SK-N-SH (cell line): ENCODE data around the gene PODN. TPM values are rescaled to one million over a fixed set of nuclear protein-coding genes. Genes with fewer than 3 reads are reported as not detected.

Experiments used
- CTCF ChIA-PET: fragments of 300-600, 350-600 bp; formaldehyde crosslinking; extraction: SDS; loops from one replicate; lab custom pipeline; 2021; lab: Yijun Ruan, JAX
- POLR2A ChIA-PET: fragments of 350-600 bp; sonication (Branson Sonifier 250); formaldehyde crosslinking; extraction: SDS; loops from one replicate; lab custom pipeline; 2020; ENCODE audit warnings: antibody characterized with exemption, inconsistent platforms; lab: Yijun Ruan, JAX
- DNase-seq: peaks from one replicate; pipeline ENCODE4 v3.0.0; 2012
- H2AFZ ChIP-seq: fragments of 200-600 bp; sonication (generic); 2 replicates; pipeline ENCODE4 v1.8.1; 2016; ENCODE audit warnings: antibody characterized with exemption, mild to moderate bottlenecking, low read depth
- H3F3A ChIP-seq: fragments of 200-600 bp; sonication (generic); replicated peaks from 2 replicates; pipeline ENCODE3; 2016; ENCODE audit warnings: antibody characterized with exemption, mild to moderate bottlenecking; ENCODE audit not compliant: insufficient read depth
- H3K27ac ChIP-seq, 2 experiments: fragments of 200-500 bp in 1 of 2; fragments of 200-600 bp in 1 of 2; sonication (Bioruptor generic) in 1 of 2; sonication (generic), shearing (Covaris generic) in 1 of 2; 2 replicates each; pipeline versions ENCODE4 v1.5.1 to v1.6.1; 2014 to 2016; ENCODE audit warnings: low read depth in 2 of 2, inconsistent platforms in 1 of 2, low read length in 1 of 2, mild to moderate bottlenecking in 1 of 2, mixed read lengths in 1 of 2
- H3K27me3 ChIP-seq: fragments of 200-600 bp; sonication (generic), shearing (Covaris generic); 2 replicates; pipeline ENCODE4 v1.6.1; 2016; ENCODE audit warnings: mixed run types; ENCODE audit not compliant: insufficient read depth
- H3K36me3 ChIP-seq, 2 experiments: fragments of 200-500 bp in 1 of 2; fragments of 200-600 bp in 1 of 2; sonication (Bioruptor generic) in 1 of 2; sonication (generic) in 1 of 2; replicated peaks in 1 of 2; 2 replicates each; pipeline versions ENCODE3 to v1.5.1; 2014 to 2016; ENCODE audit warnings: low read length in 1 of 2, mild to moderate bottlenecking in 1 of 2; ENCODE audit not compliant: insufficient read depth in 2 of 2, control insufficient read depth in 1 of 2
- H3K4me1 ChIP-seq, 2 experiments: fragments of 200-500 bp in 1 of 2; fragments of 200-600 bp in 1 of 2; sonication (Bioruptor generic) in 1 of 2; sonication (generic), shearing (Covaris generic) in 1 of 2; 2 replicates each; pipeline versions ENCODE4 v1.5.1 to v1.6.1; 2014 to 2016; ENCODE audit warnings: low read depth in 1 of 2, low read length in 1 of 2, mixed run types in 1 of 2; ENCODE audit not compliant: insufficient read depth in 2 of 2, control insufficient read depth in 1 of 2
- H3K4me2 ChIP-seq: fragments of 200-600 bp; sonication (generic), shearing (Covaris generic); 2 replicates; pipeline ENCODE4 v1.6.1; 2017; ENCODE audit warnings: mixed run types
- H3K4me3 ChIP-seq, 2 experiments: fragments of 200-500 bp in 1 of 2; fragments of 200-600 bp in 1 of 2; sonication (Bioruptor generic) in 1 of 2; sonication (generic), shearing (Covaris generic) in 1 of 2; 2 replicates each; pipeline versions ENCODE4 v1.5.1 to v1.8.1; 2014 to 2016; ENCODE audit warnings: low read depth in 2 of 2, inconsistent platforms in 1 of 2, low read length in 1 of 2, mild to moderate bottlenecking in 1 of 2, mixed read lengths in 1 of 2, moderate library complexity in 1 of 2
- H3K79me2 ChIP-seq: fragments of 200-600 bp; sonication (generic); 2 replicates; pipeline ENCODE4 v1.8.1; 2017; ENCODE audit warnings: mild to moderate bottlenecking; ENCODE audit not compliant: insufficient read depth
- H3K9ac ChIP-seq: fragments of 200-600 bp; sonication (generic); 2 replicates; pipeline ENCODE4 v1.6.1; 2017; ENCODE audit warnings: mixed run types
- H3K9me2 ChIP-seq: fragments of 200-600 bp; sonication (generic); 2 replicates; pipeline ENCODE4 v1.6.1; 2017; ENCODE audit warnings: mixed run types
- H3K9me3 ChIP-seq: fragments of 200-600 bp; sonication (generic); 2 replicates; pipeline ENCODE4 v1.6.1; 2017; ENCODE audit warnings: mixed run types, mild to moderate bottlenecking, moderate library complexity
- H4K20me1 ChIP-seq: fragments of 200-600 bp; sonication (generic); 2 replicates; pipeline ENCODE4 v1.6.1; 2017; ENCODE audit warnings: mild to moderate bottlenecking, mixed run types; ENCODE audit not compliant: insufficient read depth
- EP300 ChIP-seq, 2 experiments: IDR thresholded peaks; 2 replicates each; pipeline versions ENCODE4 v1.4.0 to v1.6.1; 2012; ENCODE audit warnings: borderline replicate concordance in 1 of 2, low read depth in 1 of 2, low read length in 1 of 2
- GATA2 ChIP-seq: sonication (generic); formaldehyde crosslinking; IDR thresholded peaks from 2 replicates; pipeline ENCODE4 v1.5.0; 2020; ENCODE audit warnings: mild to moderate bottlenecking, missing genetic modification reagents
- NFIC ChIP-seq: IDR thresholded peaks from 2 replicates; pipeline ENCODE4 v1.4.0; 2012; ENCODE audit warnings: borderline replicate concordance
- POLR2AphosphoS5 ChIP-seq: IDR thresholded peaks from 2 replicates; pipeline ENCODE4 v1.6.1; 2012; ENCODE audit warnings: low read depth, low read length
- RFX5 ChIP-seq: IDR thresholded peaks from 2 replicates; pipeline ENCODE4 v1.6.1; 2012; ENCODE audit warnings: mild to moderate bottlenecking, improper control_type of control experiment, low read length
- SMC3 ChIP-seq: IDR thresholded peaks from 2 replicates; pipeline ENCODE4 v1.6.1; 2012; ENCODE audit warnings: low read depth, low read length, improper control_type of control experiment
- TAF1 ChIP-seq: IDR thresholded peaks from 2 replicates; pipeline ENCODE4 v1.6.1; 2012; ENCODE audit warnings: low read depth, mild to moderate bottlenecking, low read length, moderate library complexity, borderline replicate concordance
- TEAD4 ChIP-seq: IDR thresholded peaks from 2 replicates; pipeline ENCODE4 v1.4.0; 2012; ENCODE audit warnings: mild to moderate bottlenecking, borderline replicate concordance; ENCODE audit not compliant: insufficient read depth
- YY1 ChIP-seq: IDR thresholded peaks from 2 replicates; pipeline ENCODE4 v1.4.0; 2012; ENCODE audit warnings: low read depth, mild to moderate bottlenecking
- WGBS: methylation state at CpG from one replicate; pipeline ENCODE4 v1.1.6; 2017; ENCODE audit warnings: low lambda C conversion rate; 5-methylcytosine and 5-hydroxymethylcytosine counted together
- polyA plus RNA-seq, 3 experiments: library from polyadenylated mRNA; depleted of rRNA; stranded (reverse); fragments of >200 nt; gene quantifications; 2 replicates each; pipeline ENCODE4 v1.2.3, GENCODE V29; 2012
- TF ChIP-seq, protein P1 (sequence below): fragments of 200-600 bp; sonication (generic); IDR thresholded peaks from 2 replicates; pipeline ENCODE4 v1.6.1; 2017; ENCODE audit warnings: antibody characterized with exemption, mild to moderate bottlenecking, moderate library complexity
- TF ChIP-seq, protein P2 (sequence below): fragments of 150-350 bp; IDR thresholded peaks from 2 replicates; pipeline ENCODE4 v1.6.1; 2017; ENCODE audit warnings: antibody characterized with exemption, low read length, low read depth, borderline replicate concordance
- TF ChIP-seq, protein P3 (sequence below): IDR thresholded peaks from 2 replicates; pipeline ENCODE4 v1.4.0; 2012; ENCODE audit warnings: low read depth, borderline replicate concordance
- TF ChIP-seq, protein P4 (sequence below): IDR thresholded peaks from 2 replicates; pipeline ENCODE4 v1.6.1; 2012; ENCODE audit warnings: mild to moderate bottlenecking, low read depth, low read length, moderate library complexity
- TF ChIP-seq, protein P5 (sequence below): fragments of 150-350 bp; IDR thresholded peaks from 2 replicates; pipeline ENCODE4 v1.6.1; 2016; ENCODE audit warnings: mild to moderate bottlenecking, low read depth, low read length

Gene PODN
- polyA plus RNA-seq, 1 of the 3 experiments (the other 2 are of a cell fraction) = 2.0 TPM

DNA sequence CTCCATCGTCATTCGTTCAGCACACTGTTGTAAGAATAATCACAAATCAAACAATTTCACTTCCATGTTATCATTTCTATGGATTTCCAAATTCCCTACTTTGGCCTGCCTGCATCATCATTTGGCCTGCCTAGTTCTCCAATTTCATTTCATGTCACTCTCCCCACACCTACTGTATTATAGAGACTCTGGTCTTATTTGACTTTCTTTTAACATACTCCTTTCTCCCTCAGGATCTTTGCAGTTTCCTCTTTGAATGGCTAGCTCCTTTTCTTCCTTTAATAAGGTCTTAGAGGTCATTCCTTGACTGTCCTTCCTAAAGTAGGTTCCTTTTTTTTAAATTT is 36.3 kb upstream of the PODN start (continued):
- TF ChIP-seq TEAD4 (no peak), SMC3 (no peak), GATA2 (CRISPR knock-in tag) (no peak)
- TF ChIP-seq, protein P1, sequence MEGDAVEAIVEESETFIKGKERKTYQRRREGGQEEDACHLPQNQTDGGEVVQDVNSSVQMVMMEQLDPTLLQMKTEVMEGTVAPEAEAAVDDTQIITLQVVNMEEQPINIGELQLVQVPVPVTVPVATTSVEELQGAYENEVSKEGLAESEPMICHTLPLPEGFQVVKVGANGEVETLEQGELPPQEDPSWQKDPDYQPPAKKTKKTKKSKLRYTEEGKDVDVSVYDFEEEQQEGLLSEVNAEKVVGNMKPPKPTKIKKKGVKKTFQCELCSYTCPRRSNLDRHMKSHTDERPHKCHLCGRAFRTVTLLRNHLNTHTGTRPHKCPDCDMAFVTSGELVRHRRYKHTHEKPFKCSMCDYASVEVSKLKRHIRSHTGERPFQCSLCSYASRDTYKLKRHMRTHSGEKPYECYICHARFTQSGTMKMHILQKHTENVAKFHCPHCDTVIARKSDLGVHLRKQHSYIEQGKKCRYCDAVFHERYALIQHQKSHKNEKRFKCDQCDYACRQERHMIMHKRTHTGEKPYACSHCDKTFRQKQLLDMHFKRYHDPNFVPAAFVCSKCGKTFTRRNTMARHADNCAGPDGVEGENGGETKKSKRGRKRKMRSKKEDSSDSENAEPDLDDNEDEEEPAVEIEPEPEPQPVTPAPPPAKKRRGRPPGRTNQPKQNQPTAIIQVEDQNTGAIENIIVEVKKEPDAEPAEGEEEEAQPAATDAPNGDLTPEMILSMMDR = no peak

DNA sequence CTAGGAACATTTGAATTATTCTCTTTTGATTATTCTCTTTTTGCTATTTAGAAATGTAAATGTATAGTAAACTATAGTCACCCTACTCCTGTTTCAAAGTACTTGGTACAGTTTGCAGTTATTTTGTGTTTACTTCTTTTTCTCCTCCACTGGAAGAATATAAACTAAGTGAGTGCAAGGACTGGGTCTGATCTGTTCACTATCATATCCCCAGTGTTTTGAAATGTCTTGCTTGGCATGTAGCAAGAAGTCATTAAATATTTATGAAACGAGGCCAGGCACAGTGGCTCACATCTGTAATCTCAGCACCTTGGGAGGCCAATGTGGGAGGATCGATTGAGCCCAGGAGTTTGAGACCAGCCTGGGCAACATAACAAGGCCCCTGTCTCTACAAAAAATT is 35.8 kb upstream of the PODN start:
- CTCF ChIA-PET = interaction anchor here (2.0 kb wide), 1 partner anchor 14 kb away, joined by 5 read pairs; no protein-coding TSS in a partner anchor

More for the DNA sequence above, 35.8 kb upstream of the PODN start:
- no peaks in the 10 kb centered on the region for H3F3A ChIP-seq
- no peaks in the 10 kb centered on the region for H3K9me2 ChIP-seq
- no peaks in the 10 kb centered on the region for H3K27me3 ChIP-seq
- POLR2A ChIA-PET = no interaction called here
- H3K4me1 ChIP-seq = peaks cover 0 to 2% of the 10 kb centered on the region in 2 experiments; a peak in 2 of 4 replicates
- no peak overlapping the region for H3K4me3 ChIP-seq
- TF ChIP-seq, protein P2, sequence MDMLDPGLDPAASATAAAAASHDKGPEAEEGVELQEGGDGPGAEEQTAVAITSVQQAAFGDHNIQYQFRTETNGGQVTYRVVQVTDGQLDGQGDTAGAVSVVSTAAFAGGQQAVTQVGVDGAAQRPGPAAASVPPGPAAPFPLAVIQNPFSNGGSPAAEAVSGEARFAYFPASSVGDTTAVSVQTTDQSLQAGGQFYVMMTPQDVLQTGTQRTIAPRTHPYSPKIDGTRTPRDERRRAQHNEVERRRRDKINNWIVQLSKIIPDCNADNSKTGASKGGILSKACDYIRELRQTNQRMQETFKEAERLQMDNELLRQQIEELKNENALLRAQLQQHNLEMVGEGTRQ = no peak
- TF ChIP-seq, protein P3, sequence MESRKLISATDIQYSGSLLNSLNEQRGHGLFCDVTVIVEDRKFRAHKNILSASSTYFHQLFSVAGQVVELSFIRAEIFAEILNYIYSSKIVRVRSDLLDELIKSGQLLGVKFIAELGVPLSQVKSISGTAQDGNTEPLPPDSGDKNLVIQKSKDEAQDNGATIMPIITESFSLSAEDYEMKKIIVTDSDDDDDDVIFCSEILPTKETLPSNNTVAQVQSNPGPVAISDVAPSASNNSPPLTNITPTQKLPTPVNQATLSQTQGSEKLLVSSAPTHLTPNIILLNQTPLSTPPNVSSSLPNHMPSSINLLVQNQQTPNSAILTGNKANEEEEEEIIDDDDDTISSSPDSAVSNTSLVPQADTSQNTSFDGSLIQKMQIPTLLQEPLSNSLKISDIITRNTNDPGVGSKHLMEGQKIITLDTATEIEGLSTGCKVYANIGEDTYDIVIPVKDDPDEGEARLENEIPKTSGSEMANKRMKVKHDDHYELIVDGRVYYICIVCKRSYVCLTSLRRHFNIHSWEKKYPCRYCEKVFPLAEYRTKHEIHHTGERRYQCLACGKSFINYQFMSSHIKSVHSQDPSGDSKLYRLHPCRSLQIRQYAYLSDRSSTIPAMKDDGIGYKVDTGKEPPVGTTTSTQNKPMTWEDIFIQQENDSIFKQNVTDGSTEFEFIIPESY = no peak
- TF ChIP-seq TAF1 (no peak), YY1 (no peak), POLR2AphosphoS5 (no peak), EP300 (IDR thresholded peaks at IDR 0.05; ENCODE audit: borderline replicate concordance in 1 of 2, low read depth in 1 of 2, low read length in 1 of 2) (no peak), NFIC (no peak), RFX5 (no peak)
- TF ChIP-seq, protein P4, sequence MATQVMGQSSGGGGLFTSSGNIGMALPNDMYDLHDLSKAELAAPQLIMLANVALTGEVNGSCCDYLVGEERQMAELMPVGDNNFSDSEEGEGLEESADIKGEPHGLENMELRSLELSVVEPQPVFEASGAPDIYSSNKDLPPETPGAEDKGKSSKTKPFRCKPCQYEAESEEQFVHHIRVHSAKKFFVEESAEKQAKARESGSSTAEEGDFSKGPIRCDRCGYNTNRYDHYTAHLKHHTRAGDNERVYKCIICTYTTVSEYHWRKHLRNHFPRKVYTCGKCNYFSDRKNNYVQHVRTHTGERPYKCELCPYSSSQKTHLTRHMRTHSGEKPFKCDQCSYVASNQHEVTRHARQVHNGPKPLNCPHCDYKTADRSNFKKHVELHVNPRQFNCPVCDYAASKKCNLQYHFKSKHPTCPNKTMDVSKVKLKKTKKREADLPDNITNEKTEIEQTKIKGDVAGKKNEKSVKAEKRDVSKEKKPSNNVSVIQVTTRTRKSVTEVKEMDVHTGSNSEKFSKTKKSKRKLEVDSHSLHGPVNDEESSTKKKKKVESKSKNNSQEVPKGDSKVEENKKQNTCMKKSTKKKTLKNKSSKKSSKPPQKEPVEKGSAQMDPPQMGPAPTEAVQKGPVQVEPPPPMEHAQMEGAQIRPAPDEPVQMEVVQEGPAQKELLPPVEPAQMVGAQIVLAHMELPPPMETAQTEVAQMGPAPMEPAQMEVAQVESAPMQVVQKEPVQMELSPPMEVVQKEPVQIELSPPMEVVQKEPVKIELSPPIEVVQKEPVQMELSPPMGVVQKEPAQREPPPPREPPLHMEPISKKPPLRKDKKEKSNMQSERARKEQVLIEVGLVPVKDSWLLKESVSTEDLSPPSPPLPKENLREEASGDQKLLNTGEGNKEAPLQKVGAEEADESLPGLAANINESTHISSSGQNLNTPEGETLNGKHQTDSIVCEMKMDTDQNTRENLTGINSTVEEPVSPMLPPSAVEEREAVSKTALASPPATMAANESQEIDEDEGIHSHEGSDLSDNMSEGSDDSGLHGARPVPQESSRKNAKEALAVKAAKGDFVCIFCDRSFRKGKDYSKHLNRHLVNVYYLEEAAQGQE = no peak
- TF ChIP-seq, protein P5, sequence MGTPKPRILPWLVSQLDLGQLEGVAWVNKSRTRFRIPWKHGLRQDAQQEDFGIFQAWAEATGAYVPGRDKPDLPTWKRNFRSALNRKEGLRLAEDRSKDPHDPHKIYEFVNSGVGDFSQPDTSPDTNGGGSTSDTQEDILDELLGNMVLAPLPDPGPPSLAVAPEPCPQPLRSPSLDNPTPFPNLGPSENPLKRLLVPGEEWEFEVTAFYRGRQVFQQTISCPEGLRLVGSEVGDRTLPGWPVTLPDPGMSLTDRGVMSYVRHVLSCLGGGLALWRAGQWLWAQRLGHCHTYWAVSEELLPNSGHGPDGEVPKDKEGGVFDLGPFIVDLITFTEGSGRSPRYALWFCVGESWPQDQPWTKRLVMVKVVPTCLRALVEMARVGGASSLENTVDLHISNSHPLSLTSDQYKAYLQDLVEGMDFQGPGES = no peak
- TF ChIP-seq, all 33 proteins: peak for 0
- Histone ChIP-seq H3K9me3 (no peaks in the 10 kb centered on the region), H3K79me2 (peaks cover 45% of the 10 kb centered on the region), H3K36me3 (peaks cover 0 to 14% of the 10 kb centered on the region in 2 experiments), H3K27ac (no peak overlapping the region), H2AFZ (no peak overlapping the region), H4K20me1 (no peaks in the 10 kb centered on the region), H3K4me2 (no peak overlapping the region), H3K9ac (no peak overlapping the region)
- no peak for DNase-seq
- 88% methylated on average over 2 of the region's 2 CpGs for WGBS
